ENCODE results near the gene GSTK1. TPM values are rescaled to one million over a fixed set of nuclear protein-coding genes. Genes with fewer than 3 reads are reported as not detected.

GSTK1 gene
- total and polyA plus RNA-seq, 4 donors: 98.9 to 253 (median 187) TPM

- H3K4me3 ChIP-seq (ENCODE audit: low read depth in 1 of 3, low read length in 3 of 3): no peak overlapping the region
- no peaks in the 10 kb centered on the region for H3K36me3 ChIP-seq (ENCODE audit: control insufficient read depth in 4 of 4, insufficient read depth in 3 of 4, low read depth in 1 of 4, low read length in 3 of 4)
- no peak overlapping the region for H3K27ac ChIP-seq (ENCODE audit: low read depth in 1 of 2, low read length in 2 of 2)
- H3K9me3 ChIP-seq (ENCODE audit: control insufficient read depth in 4 of 4, low read length in 3 of 4): no peaks in the 10 kb centered on the region
- peaks cover 5 to 29% (median 20%) of the 10 kb centered on the region in 4 donors for H3K4me1 ChIP-seq (ENCODE audit: control insufficient read depth in 4 of 4, insufficient read depth in 4 of 4, low read length in 3 of 4)
- 47% methylated on average over 3 of the region's 3 CpGs for WGBS
- no peak for TF ChIP-seq REST (IDR thresholded peaks at IDR 0.05)
- no peak for TF ChIP-seq RAD21 (IDR thresholded peaks at IDR 0.05)
- no peak for TF ChIP-seq NR2F2 (IDR thresholded peaks at IDR 0.05)
- TF ChIP-seq JUND (IDR thresholded peaks at IDR 0.05): no peak
- no peak for TF ChIP-seq HNF4A (conservative IDR thresholded peaks at IDR 0.05)
- no peak for TF ChIP-seq YY1 (IDR thresholded peaks at IDR 0.05)
- no peak for TF ChIP-seq FOXA2 (IDR thresholded peaks at IDR 0.05)
- TF ChIP-seq CTCF (IDR thresholded peaks at IDR 0.05; ENCODE audit: low read depth, low read length, missing input control): no peak
- no peak for TF ChIP-seq MAX (IDR thresholded peaks at IDR 0.05)
- no peak for TF ChIP-seq SP1 (IDR thresholded peaks at IDR 0.05)
- TF ChIP-seq ATF3 (IDR thresholded peaks at IDR 0.05): no peak
- TF ChIP-seq HNF4G (IDR thresholded peaks at IDR 0.05): no peak
- TF ChIP-seq FOXA1 (IDR thresholded peaks at IDR 0.05): no peak
- TF ChIP-seq TAF1 (conservative IDR thresholded peaks at IDR 0.05): no peak
- TF ChIP-seq RXRA (IDR thresholded peaks at IDR 0.05): no peak
- no peak for TF ChIP-seq GABPA (IDR thresholded peaks at IDR 0.05 in 1 of 2, conservative IDR thresholded peaks at IDR 0.05 in 1 of 2)
- TF ChIP-seq EGR1 (IDR thresholded peaks at IDR 0.05; ENCODE audit: low read depth in 2 of 2): no peak
- no peak for TF ChIP-seq ZBTB33 (IDR thresholded peaks at IDR 0.05)
- no peak overlapping the region for H3K9ac ChIP-seq (ENCODE audit: low read depth in 1 of 2, low read length in 2 of 2)
- DNase-seq (ENCODE audit: low spot score): no peak
- H3K27me3 ChIP-seq (ENCODE audit: control insufficient read depth in 4 of 4, insufficient read depth in 4 of 4, low read length in 3 of 4): no peaks in the 10 kb centered on the region
Measured at GRCh38 chr7:143243614-143244013, 19.6 kb upstream of the GSTK1 start.
